Adipose tissue (tissue), 3 donors: ENCODE measurements around the gene MERTK. TPM values are rescaled to one million over a fixed set of nuclear protein-coding genes. Genes with fewer than 3 reads are reported as not detected.
"Not testable (repeated sequence)": the region's sequence is repeated elsewhere in the genome, so short reads cannot be mapped to it uniquely, and the experiment has no call there.

Experiments used
- H3K27ac ChIP-seq: one replicate; pipeline ENCODE4 v1.5.1; 2013; ENCODE audit warnings: low read depth, low read length
- WGBS, 3 donors: extraction: QIAGEN DNeasy Blood & Tissue Kit; methylation state at CpG; one replicate each; pipeline ENCODE4 v1.1.7; 2013; 5-methylcytosine and 5-hydroxymethylcytosine counted together
- polyA plus RNA-seq, 3 donors: library from polyadenylated mRNA; stranded (reverse); fragments of 200-250 nt; gene quantifications; one replicate each; pipeline ENCODE4 v1.2.3, GENCODE V29; 2013
- donor health status: healthy with polysubstance abuse.
- donor health status: Bipolar disorder and iron deficiency.
- donor health status: healthy.

The MERTK gene
- polyA plus RNA-seq, 3 donors = 4.2 to 7.5 (median 5.3) TPM

GRCh38 chr2:111936881-111937280, 38.5 kb downstream of the MERTK start:
- whole genome bisulfite sequencing, 3 donors = 75 to 81% (median 78%) methylated on average over 5 of the region's 5 CpGs
- no peak overlapping the region for H3K27ac ChIP-seq

- no peak overlapping the region for H3K27ac ChIP-seq
Observed at GRCh38 chr2:111938392-111938791, 40.0 kb downstream of the MERTK start.

DNA sequence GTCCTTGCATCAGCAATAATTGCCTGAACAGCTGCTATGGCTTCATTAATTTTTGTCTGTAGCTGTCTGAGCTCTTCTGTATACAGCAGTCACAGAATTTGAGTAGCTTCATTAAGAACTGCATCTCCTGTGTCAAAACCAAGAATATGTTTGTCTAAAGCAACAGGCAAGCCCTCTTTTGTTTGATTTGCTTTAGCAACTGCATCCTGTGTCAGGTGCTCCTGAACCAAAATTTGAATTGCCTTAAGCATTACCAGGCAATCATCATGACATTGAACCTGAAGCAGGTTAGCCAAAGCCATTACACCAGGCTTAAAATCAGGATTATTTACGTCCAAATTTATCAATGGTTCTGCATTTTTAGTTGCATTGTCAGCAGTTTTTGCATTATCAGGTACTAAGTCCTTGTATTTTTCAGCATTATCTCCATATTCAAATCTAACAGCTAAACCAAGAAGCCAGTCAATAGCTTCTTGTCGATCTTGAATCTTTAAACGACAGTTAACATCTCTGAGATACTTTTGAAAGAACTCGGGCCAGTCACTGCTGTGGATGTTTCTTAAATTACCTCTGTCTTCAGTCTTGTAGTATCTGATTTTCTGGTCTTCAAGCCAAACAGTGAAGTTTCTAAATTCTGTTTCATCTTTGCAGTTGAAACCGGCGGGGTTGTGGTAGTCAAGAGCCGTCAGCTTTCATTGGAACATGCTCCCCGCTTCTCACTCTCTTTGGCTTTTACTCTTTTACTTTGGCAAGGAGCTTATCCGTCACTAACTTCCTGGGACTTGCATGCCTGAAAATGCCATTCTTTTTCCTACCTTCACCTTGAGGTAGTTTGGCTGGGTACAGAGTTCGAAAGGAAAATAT, 42.2 kb downstream of the MERTK start:
- no peak overlapping the region for H3K27ac ChIP-seq
- WGBS, 3 donors = 66 to 92% (median 91%) methylated on average over 10 of the region's 10 CpGs

GRCh38 chr2:111941531-111941930, 43.1 kb downstream of the MERTK start:
- WGBS, 3 donors = 90 to 91% (median 90%) methylated on average over 4 of the region's 4 CpGs
- no peak overlapping the region for H3K27ac ChIP-seq

DNA sequence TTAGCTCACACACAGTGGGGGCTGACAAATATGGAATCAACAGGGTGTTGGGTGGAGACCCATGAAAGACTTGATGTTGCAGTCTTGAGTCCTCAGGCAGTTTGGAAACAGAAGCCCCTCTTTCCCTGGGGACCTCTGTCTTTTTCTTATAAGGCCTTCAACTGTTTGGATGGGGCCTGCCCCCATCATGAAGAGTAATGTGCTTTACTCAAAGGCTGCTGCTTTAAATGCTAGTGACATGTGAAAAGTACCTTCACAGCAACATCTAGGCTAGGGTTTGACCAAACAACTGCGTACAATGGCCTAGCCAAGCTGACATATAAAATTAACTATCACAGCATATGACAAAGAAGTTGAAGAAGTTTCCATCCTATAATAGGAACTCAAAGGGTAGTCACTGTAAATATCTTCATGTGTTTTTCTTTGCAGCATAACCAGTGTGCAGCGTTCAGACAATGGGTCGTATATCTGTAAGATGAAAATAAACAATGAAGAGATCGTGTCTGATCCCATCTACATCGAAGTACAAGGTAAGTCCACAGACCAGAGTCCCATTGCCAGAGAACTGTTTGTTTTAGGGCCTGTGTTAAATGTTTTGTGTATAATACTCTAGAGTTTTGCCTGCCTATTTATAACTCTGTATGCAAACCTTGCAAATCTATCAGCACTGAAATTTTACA, 46.3 kb downstream of the MERTK start:
- H3K27ac ChIP-seq = no peak overlapping the region
- 50 to 92% (median 87%) methylated on average over 5 of the region's 5 CpGs for WGBS, 3 donors

- H3K27ac ChIP-seq = no peak overlapping the region
- 51 to 83% (median 68%) methylated on average over 2 of the region's 2 CpGs for WGBS, 3 donors
Observed at GRCh38 chr2:111945444-111946293, 47.3 kb downstream of the MERTK start.

DNA sequence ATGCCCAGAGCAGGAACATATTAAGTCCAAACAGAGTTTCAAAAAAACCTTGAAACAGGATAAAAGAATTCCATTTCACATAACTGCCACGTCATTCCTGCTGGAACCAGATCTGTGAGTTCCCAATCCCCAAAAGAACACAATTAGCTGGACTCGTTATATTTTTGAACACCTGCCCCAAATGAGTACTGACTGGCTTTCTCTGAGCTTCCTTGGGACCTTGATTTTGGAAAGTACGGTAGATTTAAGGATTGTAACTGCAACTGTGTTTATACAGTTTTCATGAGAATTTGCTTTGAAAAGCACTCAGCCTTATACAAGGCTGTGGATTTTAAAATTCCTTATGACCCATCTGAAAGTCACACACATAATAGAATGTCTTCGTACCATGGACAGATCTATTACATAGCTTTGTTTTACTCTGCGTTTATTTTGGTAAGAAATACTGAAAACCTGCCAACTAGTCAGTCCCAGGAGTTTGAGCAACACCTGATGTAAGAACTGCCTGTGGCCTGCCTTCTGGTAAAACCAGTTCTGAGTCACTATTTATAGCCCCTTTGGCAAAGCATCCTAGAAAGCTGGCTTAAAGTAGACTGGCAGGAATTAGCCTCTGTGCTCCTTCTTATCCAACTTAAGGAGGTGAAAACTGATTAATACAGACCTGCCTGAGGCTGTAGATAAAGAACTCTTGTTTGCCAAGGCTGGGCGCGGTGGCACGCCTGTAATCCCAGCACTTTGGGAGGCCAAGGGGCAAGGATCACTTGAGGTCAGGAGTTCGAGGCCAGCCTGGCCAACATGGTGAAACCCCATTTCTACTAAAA, 48.1 kb downstream of the MERTK start:
- 20 to 54% (median 49%) methylated on average over 9 of the region's 9 CpGs for WGBS, 3 donors
- H3K27ac ChIP-seq = no peak overlapping the region

DNA sequence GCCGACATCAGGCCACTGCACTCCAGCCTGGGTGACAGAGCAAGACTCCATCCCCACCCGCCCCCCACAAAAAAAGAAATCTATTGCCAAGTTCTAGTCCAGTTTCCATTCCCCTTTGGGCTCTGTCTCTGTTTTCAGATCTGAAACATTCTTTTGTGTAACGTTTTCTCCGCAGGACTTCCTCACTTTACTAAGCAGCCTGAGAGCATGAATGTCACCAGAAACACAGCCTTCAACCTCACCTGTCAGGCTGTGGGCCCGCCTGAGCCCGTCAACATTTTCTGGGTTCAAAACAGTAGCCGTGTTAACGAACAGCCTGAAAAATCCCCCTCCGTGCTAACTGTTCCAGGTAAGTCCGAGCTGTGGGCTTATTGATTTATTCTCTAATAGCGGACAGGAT, 48.8 kb downstream of the MERTK start:
- H3K27ac ChIP-seq = no peak overlapping the region
- 58 to 95% (median 89%) methylated on average over 11 of the region's 11 CpGs for WGBS, 3 donors

DNA sequence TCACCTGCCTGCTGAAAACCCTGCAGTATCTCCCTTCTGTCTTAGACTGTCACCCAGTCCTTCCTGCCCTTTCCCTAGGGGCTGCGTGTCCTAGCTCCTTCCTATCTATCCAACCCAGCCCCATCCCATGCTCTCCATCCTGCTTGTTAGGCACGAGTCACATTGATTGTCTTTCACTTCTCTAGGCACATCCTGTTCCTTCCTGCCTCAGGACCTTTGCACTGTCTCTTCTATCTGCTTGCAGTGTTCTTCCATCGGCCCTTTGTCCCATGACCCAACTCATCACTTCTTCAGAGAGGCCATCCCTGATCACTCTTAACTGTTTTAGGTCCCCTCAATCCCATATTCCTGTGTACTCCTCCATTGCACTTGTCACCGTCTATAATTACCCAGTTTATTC, 50.4 kb downstream of the MERTK start:
- 89 to 90% (median 89%) methylated on average over 4 of the region's 4 CpGs for WGBS, 3 donors
- no peak overlapping the region for H3K27ac ChIP-seq

DNA sequence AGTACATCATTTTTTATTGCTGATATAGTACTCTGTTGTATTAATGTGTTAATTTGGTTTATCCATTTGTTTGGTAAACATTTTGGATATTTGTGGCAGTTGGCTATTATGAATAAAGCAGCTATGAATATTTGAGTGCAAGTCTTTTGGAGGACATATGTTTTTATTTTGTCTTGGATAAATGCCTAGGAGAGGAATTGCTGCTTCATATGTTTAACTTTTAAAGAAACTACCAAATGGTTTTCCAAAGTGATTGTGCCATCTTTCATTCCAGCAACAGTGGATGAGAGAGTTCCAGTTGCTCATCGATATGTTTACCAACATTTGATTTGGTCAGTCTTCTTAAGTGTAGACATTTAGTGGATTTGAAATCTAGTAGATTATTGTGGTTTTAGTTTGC, 51.8 kb downstream of the MERTK start:
- 89 to 97% (median 95%) methylated on average over 1 of the region's 1 CpG for WGBS, 3 donors
- H3K27ac ChIP-seq = no peak overlapping the region

GRCh38 chr2:111951486-111951885, 53.1 kb downstream of the MERTK start:
- WGBS, 3 donors = 91 to 98% (median 94%) methylated on average over 2 of the region's 2 CpGs
- no peak overlapping the region for H3K27ac ChIP-seq

DNA sequence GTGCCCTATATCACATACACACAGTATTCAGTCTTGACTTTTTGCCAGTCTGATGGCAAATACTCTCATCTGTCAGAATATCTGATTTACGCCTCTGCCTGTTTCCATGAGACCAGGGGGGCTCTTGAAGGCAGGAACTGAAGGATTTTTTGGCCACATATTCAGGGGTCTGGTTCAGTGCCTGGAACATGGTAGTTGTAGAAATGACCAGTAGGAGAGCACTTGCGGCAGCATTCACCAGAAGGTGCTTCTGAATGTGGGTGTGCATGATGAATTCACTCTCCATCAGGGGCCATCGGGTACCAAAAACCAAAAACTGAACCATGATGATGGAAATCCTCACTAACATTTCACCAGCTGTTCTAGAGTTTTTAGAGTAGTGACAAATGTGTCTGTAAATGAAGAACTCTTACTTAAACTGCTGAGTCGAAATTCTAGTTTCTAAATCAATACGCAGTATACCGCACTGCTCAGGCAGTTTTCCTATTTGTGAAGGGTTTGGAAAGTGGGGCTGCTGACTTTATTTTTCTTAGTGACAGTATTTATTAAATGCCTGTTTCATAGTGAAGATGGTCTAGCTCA, 54.6 kb downstream of the MERTK start:
- 88 to 94% (median 91%) methylated on average over 6 of the region's 6 CpGs for WGBS, 3 donors
- no peak overlapping the region for H3K27ac ChIP-seq

DNA sequence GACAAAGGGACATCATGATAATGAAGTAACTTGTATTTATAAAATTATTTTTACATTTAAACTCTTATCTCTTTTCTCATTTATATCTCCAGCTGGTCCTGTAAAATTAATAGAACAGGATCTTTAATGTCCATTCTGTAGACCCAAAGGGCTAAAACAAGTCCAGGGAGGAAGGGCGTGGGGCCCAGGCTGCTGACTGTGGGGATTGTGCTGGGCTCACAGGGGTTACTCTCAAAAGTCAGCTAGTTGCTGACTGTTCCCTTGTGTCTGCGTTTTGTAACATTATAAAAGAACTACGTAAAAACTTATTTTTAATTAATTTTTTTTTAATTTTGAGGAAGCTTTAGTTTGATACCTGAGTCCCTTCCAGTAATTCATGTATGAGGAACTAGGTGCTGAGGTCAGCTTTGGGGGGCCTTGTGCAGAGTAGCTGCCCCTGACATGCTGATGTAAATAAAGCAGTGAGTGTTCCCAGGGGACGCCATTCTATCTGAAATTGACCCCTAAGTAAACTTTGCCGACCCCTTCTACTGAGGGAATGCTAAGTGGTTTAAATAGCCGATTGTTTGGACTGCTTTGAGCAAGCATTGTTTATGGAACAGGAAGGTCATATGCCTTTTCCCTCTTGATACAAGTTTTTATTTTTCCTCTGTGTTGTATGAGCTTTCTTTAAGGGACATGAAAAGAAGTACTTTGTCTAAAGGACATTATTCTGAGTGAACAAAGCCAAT, 56.4 kb downstream of the MERTK start:
- H3K27ac ChIP-seq = no peak overlapping the region
- WGBS, 3 donors = 56 to 60% (median 58%) methylated on average over 6 of the region's 6 CpGs

DNA sequence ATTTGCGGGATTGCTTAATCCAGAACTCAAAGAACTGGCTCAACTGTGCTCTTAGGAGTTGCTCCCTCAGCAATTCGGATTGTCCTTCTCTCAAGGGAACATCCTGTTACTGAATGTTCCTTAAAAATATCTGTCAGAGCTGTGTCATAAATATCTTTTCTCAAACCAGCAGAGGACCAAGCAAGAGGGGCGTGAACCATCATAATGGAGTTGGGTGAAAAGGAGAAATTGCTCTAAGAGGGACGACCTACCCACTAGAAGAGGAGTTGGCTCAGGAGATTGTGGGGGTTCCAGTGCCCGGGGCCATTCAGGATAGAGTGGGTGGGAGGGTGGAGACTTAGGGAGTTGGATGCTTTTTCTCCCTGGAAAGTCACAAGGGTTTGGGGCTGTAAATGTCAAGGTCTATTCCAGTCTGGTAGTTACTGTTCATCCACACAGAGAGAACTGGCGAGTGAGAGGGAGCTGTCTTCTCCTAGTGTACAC, 59.5 kb downstream of the MERTK start:
- H3K27ac ChIP-seq = no peak overlapping the region
- 70 to 84% (median 70%) methylated on average over 6 of the region's 6 CpGs for WGBS, 3 donors

- H3K27ac ChIP-seq = no peak overlapping the region
- 67 to 84% (median 82%) methylated on average over 1 of the region's 1 CpG for WGBS, 3 donors
Observed at GRCh38 chr2:111958901-111959300, 60.5 kb downstream of the MERTK start.

- no peak overlapping the region for H3K27ac ChIP-seq
- WGBS, 3 donors = 87 to 89% (median 89%) methylated on average over 7 of the region's 7 CpGs
Observed at GRCh38 chr2:111961663-111962062, 63.3 kb downstream of the MERTK start.

- 68 to 87% (median 80%) methylated on average over 8 of the region's 9 CpGs for WGBS, 3 donors
Observed at GRCh38 chr2:111963086-111963485, 64.7 kb downstream of the MERTK start.

More at GRCh38 chr2:111963086-111963485, 64.7 kb downstream of the MERTK start:
- not testable (repeated sequence) for H3K27ac ChIP-seq
